ENCODE results near the gene MARCO.
"Not testable (repeated sequence)": the region's sequence is repeated elsewhere in the genome, so short reads cannot be mapped to it uniquely, and the experiment has no call there.

The MARCO gene

GRCh38 chr2:119009110-119009509 lies 67.1 kb downstream of the MARCO start:
- DNase-seq = no peak

- no peak for DNase-seq
Observed at GRCh38 chr2:119010336-119010735, 68.3 kb downstream of the MARCO start.

DNA sequence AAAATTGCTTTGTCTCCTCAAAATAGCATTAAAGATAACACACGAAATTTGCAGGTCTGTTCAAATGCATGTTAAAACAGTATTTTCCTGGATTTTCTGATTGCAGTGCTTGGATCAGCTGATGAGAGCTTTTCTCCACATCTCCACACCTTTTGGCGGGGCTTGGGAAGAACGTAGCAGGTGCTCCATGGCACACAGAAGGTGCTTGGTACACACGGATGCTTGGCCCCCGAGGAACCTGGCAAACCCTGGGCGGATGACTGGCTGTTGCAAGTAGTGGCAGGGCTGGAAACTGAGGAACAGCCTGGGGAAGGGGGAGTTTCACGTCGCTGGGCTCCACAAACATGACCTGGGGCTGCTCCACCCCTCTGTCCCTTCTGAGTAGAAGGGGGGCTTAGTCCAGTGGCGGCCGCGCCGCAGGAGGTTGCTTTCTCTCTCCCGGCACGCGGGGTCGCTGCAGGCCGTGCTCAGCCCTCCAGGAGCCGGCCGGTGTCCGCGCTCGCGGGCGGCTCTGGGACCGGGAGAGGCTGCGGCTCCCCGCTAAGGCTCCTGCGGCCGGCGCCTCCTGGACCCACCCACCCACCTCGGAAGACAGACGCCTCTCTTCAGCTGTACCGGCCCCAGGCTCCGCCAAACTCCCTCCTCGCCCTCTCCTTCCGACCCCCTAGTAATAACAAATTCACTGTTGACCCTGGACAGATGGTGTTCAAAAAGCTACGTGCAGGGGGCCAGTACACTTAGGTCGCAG lies 69.3 kb downstream of the MARCO start:
- peak; percentile 27 to 41 for DNase-seq

- no peak for DNase-seq
Observed at GRCh38 chr2:119011910-119012209, 69.9 kb downstream of the MARCO start.

- no peak for DNase-seq
Observed at GRCh38 chr2:119012345-119013301, 70.6 kb downstream of the MARCO start.

DNA sequence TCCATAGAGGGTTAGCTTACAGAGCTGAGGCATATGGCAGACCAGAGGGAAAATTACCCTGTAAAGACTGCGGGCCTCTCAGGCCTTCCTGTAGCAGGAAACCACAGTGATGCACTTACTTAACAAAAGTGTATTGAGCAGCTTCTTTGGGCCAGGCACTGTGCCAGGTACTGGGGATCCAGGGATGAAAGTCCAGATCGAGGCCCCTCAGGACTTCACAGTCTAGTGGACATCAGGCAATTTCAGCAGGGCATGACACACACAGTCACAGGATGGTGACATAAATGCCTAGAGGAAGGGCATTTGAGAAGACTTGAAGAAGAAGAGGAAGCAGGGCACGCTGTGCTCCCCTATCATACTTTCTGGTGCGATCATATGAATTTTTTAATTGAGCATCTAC lies 71.7 kb downstream of the MARCO start:
- no peak for DNase-seq

- DNase-seq = no peak
Observed at GRCh38 chr2:119015845-119016244, 73.9 kb downstream of the MARCO start.

GRCh38 chr2:119019521-119019920 lies 77.5 kb downstream of the MARCO start:
- no peak for DNase-seq

DNA sequence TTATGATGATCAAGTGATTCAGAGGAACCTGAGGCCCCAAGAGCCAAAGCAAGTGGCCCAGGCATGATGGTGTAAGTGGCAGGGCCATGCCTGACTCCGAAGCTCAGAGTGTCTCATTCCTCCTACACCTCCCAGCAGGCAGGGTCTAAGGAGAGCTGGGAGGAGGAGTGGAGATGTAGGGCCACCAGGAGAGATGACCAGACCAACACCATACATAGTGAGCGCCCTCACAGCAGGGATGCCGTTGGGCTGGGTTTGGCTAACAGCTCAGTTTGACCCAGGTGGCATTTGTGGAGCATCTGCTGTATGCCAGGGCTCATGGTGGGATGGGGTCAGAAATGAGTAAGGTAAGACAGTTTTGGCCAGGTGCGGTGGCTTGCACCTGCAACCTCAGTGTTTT lies 80.7 kb downstream of the MARCO start:
- no peak for DNase-seq

DNA sequence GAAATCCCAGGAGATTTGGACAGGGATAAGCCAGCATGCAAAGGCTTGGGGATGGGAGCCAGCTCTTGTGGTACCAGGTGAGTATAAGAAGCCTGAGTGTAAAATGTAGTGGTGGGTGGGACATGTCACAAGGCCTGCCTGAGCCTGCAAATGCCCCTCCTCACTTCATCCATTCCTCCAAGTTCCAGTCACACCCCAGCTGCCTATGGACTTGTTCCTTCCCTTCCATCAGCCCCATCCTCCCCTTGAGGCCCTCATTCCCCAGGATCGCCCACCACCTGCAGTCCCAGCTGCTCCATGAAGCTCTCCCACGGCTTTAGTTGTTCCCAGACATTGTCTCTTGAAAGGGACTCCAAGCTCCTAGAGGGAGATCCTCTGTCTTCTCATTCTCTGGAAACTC lies 81.5 kb downstream of the MARCO start:
- DNase-seq = no peak

DNA sequence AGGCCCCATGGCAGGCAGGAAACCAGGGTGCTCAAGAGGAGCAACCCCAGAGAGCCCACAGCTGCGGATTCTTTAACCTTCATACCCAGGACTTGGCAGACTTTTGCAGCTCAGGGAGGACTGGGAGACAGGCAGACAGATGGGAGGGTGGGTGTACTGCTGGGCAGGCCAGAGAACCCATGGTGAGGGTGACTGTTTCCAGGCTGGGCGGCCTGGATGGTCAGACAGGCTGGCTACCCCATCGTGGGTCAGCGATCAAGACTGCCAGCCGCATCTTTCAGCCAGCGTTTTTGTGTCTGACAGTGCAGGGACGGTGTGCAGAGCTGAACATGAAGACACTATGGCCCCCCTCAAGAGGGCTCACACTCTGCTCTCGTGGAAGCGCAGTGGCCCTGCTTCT lies 82.2 kb downstream of the MARCO start:
- DNase-seq = no peak

GRCh38 chr2:119024568-119024967 lies 82.6 kb downstream of the MARCO start:
- DNase-seq = no peak

DNA sequence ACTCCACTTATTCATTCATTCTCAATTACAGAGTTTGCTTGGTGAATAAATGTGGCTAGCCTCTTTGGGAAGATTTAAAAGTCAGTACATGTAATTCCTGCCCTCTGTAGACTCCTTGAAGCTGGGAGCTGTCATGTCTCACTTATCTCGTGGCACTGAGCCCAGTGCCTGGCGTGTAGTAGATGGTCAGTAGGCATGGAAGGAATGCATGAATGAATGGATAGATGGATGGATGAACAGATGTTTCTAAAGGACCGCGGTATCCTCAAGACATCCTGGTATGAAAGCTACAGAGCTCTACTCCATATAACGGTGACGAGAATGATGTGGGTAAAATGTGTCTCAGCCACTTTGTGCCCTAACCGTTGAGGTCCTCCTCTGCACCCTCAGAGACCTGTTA lies 83.0 kb downstream of the MARCO start:
- no peak for DNase-seq

- DNase-seq = no peak
Observed at GRCh38 chr2:119025762-119026351, 83.9 kb downstream of the MARCO start.

- DNase-seq = no peak
Observed at GRCh38 chr2:119026890-119027289, 84.9 kb downstream of the MARCO start.

- DNase-seq = no peak
Observed at GRCh38 chr2:119028327-119029174, 86.6 kb downstream of the MARCO start.

- no peak for DNase-seq
Observed at GRCh38 chr2:119029297-119029696, 87.3 kb downstream of the MARCO start.

DNA sequence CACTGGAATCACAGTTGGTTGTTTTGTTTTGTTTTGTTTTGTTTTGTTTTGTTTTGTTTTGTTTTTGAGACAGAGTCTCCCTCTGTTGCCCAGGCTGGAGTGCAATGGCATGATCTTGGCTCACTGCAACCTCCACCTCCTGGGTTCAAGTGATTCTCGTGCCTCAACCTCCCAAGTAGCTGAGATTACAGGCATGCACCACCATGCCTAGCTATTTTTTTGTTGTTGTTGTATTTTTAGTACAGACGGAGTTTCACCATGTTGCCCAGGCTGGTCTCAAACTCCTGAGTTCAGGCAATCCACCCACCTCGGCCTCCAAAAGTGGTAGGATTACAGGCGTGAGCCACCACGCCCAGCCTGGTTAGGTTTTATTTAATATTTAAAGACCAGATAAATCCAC lies 95.9 kb downstream of the MARCO start:
- not testable (repeated sequence) for DNase-seq

DNA sequence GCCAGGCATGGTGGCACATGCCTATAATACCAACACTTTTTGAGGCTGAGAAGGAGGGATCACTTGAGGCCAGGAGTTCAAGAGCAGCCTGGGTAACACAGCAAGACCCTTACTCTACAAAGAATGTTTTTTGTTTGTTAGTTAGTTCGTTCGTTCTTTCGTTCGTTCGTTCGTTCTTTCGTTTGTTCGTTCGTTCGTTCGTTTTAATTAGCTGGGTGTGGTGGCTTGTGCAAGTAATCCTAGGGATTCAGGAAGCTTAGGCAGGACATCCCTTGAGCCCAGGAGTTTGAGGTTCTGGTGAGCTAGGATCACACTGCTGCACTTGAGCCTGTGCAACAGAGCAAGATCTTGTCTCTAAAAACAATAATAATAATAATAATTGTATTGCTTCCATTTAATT lies 98.7 kb downstream of the MARCO start:
- DNase-seq = no peak

All from activated T-cell treated with anti-CD3 and anti-CD28 coated beads, Interleukin-2, amount 50 U/mL, for 48 hours (primary cell).